Subcutaneous adipose tissue (tissue), 4 donors: ENCODE data around the gene DHRSX. TPM values are rescaled to one million over a fixed set of nuclear protein-coding genes. Genes with fewer than 3 reads are reported as not detected.

Experiments used
- CTCF ChIP-seq: fragments of 450-650 bp; IDR thresholded peaks from one replicate; pipeline ENCODE4 v1.5.1; 2016; ENCODE audit warnings: low read depth, mild to moderate bottlenecking, control low read depth, antibody characterized with exemption, moderate library complexity
- total RNA-seq, 4 donors: library from RNA; depleted of rRNA; stranded (reverse); fragments of >200 nt; gene quantifications; one replicate each; pipeline ENCODE4 v1.1.0, GENCODE V29; 2016

DHRSX gene
- total RNA-seq, 4 donors from 2014 or later, result 17.0 to 34.2 (median 24.5) TPM

- no peak for TF ChIP-seq CTCF
These were observed 216.2 kb downstream of the DHRSX start for GRCh38 chrX:2284601-2285000.

GRCh38 chrX:2284133-2284532 is 216.6 kb downstream of the DHRSX start:
- TF ChIP-seq CTCF, result no peak

- no peak for TF ChIP-seq CTCF
These were observed 217.5 kb downstream of the DHRSX start for GRCh38 chrX:2283111-2283859.

GRCh38 chrX:2282490-2283090 is 218.2 kb downstream of the DHRSX start:
- no peak for TF ChIP-seq CTCF

- TF ChIP-seq CTCF, result no peak
These were observed 228.4 kb downstream of the DHRSX start for GRCh38 chrX:2272337-2272736.

- no peak for TF ChIP-seq CTCF
These were observed 232.9 kb downstream of the DHRSX start for GRCh38 chrX:2267890-2268289.

- no peak for TF ChIP-seq CTCF
These were observed 234.1 kb downstream of the DHRSX start for GRCh38 chrX:2266445-2267349.
